ENCODE measurements around the gene EYA3.
"Not testable (repeated sequence)": the region's sequence is repeated elsewhere in the genome, so short reads cannot be mapped to it uniquely, and the experiment has no call there.

EYA3 gene

DNA sequence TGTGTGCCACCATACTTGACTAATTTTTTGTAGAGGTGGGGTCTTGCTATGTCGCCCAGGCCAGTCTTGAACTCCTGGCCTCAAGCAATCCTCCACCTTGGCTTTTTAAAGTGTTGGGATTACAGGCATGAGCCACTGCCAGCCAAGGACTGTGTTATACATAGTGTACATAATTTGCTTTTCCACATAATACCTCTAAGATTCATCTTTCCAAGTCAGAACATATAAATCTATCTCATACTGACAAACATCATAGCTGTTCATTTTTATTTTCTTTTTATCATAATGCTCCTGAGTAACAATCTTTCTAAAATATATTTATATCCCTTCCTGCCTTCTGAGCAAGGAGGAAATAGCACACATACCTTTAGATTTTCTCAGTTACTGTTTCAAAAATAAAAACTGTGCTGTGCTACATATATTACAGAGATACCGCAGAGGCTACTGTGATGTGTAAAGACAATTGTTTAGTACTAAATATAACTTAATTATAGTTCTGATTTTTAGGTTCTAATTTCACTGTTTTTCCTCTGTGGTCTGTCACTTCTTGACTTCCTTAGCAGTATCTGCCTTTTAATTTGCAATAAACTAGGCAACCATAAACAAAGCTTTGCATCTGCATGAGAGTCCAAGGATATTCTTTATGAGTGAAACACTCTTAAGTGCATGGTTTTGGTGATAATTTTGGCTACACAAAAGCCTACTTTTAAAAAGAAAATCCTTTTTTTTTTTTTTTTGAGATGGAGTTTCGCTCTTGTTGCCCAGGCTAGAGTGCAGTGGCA is 59.3 kb downstream of the EYA3 start:
- no peak for DNase-seq (ENCODE audit: low spot score)

DNA sequence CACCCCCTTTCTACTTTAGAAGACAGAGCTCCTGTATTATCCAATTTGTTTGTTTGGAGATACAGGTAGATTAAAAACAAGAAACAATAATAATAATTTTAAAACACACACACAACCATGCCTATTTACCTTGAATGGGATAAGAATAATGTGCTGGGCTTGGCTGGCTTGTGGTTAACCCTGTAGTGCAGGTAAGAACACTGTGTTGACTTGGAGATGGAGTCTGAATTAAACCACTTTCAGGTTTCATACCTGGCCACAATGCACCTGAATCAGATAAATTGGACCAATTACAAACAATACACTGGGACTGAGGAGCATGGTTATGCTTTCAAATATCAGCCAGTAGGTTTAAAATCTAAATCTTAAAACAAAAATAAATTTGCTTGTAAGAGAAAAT is 60.8 kb downstream of the EYA3 start:
- no peak for FAIRE-seq
- no peak for DNase-seq (ENCODE audit: low spot score)

More for the DNA sequence above, 59.3 kb downstream of the EYA3 start:
- no peak for FAIRE-seq

DNA sequence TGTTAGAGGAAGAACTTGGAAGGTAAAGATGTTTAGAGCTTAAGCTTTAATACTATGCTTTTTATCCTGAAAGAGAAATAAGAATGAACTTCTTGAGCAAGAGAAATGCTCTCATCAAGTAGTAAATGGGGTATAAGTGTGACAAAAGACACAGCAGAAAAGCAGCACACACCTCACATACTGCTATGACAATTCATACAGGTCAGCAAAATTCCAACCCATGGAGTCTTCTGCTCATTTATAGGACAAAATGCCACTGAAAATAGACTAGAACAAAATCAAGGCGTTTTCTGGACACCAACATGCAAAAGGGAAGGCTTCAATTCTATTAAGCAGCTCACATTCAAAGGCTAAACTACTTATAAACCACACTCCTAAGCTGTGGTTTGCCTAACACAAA is 61.2 kb downstream of the EYA3 start:
- FAIRE-seq (no peak), DNase-seq (ENCODE audit: low spot score) (no peak)

DNA sequence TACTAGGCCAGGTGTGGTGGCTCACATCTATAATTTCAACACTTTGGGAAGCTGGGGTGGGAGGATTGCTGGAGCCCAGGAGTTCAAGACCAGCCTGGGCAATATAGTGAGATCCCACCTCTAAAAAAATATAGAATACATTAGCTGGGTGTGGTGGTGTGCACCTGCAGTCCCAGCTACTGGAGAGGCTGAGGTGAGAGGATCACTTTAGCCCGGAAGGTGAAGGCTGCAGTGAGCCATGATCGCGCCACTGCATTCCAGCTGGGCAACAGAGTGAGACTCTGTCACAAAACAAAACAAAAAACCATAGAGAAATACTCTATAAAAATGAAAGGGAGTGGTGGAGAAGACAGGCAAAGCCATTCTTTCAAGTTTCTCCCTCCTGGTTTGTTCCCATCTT is 62.1 kb downstream of the EYA3 start:
- FAIRE-seq (no peak), DNase-seq (ENCODE audit: low spot score) (no peak)

DNA sequence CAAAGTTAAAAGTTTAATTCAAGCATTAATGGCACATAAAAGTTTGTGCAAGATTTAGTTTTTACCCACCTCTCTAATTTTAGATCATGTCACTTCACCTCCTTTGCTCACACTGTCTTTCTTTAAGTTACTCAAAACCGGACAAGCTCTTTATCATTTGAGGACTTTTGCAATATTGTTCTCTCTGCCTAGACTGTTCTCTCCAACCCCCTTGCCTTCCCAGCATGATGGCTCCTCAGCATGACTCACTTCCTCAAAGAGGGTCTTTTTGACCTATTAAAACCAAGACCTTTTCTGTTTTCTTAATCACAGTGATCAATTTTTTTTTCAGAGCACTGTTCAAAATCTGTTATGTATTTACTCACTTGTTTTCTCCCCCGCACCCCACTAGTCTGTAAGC is 67.3 kb downstream of the EYA3 start:
- DNase-seq (ENCODE audit: low spot score): no peak
- FAIRE-seq: no peak

DNA sequence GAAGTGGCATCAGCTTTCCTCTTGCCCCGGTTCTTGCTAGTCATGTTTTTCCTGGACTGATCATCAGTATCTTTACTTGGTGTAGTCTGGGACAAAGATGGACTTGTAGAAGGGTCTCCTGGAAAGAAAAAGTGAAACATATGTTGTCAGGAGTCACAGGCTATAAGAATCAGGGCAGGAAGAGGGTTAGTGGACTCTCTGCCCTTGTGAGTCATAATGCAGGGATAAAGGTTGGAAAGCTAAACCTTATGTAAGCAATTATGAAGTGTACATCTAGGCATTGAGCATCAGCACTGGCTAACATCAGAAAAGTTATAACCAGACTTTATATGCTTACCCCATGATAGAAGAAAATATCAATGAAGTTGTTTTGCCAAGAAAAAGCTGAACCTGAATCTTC is 77.4 kb downstream of the EYA3 start:
- DNase-seq (ENCODE audit: low spot score) (no peak), FAIRE-seq (no peak)

DNA sequence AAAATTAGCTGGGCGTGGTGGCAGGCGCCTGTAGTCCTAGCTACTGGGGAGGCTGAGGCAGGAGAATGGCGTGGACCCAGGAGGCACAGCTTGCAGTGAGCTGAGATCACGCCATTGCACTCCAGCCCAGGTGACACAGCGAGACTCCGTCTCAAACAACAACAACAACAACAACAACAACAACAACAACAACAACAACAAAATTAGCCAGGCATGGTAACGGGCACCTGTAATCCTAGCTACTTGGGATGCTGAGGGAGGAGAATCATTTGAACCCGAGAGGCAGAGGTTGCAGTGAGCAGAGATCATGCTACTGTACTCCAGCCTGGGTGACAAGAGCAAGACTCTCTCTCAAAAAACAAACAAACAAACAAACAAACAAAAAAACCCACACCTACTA is 85.3 kb downstream of the EYA3 start:
- FAIRE-seq: not testable (repeated sequence)

DNA sequence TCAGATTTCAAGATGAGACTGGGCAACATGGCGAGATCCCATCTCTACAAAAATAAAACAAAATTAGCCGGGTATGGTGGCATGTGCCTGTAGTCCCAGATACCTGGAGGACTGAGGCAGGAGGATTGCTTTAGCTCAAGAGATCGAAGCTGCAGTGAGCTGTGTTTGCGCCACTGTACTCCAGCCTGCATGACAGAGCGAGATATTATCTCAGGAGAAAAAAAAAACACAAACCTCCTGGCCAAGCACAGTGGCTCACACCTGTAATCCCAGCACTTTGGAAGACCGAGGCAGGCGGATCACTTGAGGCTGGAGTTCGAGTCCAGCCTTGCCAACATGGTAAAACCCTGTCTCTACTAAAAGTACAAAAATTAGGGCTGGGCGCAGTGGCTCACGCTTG is 85.8 kb downstream of the EYA3 start:
- FAIRE-seq (no peak), DNase-seq (ENCODE audit: low spot score) (no peak)

More for the DNA sequence above, 85.3 kb downstream of the EYA3 start:
- not testable (repeated sequence) for DNase-seq (ENCODE audit: low spot score)

DNA sequence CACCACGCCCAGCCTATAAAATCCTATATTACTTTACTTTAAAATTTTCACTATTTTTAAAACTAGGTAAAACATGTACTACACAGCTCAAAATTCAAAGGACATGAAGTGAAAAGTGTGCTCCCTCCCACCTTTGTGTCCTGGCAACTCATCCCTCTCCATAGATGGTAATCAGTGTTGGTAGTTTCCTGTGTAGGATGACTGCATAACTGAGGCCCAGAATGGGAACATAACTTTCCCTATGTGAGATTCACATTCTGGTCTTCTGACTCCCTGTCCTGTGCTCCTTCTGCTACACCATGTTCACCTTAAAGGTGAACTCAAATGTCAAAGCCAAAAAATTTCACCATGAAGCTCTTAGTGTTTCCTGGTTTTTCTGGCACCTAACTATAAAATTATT is 89.4 kb downstream of the EYA3 start:
- DNase-seq (ENCODE audit: low spot score) (no peak), FAIRE-seq (no peak)

DNA sequence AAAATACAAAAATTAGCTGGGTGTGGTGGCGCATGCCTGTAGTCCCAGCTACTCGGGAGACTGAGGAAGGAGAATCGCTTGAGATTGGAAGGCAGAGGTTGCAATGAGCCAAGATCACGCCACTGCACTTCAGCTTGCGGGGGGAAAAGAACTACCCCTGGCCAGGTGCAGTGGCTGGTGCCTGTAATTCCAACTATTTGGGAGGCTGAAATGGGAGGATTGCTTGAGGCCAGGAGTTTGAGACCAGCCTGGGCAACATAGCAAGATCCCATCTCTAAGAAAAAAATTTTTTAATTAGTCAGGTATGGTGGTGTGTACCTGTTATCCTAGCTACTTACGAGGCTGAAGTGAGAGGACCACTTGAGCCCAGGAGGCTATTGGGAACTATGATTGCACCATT is 93.9 kb downstream of the EYA3 start:
- not testable (repeated sequence) for FAIRE-seq; DNase-seq (ENCODE audit: low spot score)

DNA sequence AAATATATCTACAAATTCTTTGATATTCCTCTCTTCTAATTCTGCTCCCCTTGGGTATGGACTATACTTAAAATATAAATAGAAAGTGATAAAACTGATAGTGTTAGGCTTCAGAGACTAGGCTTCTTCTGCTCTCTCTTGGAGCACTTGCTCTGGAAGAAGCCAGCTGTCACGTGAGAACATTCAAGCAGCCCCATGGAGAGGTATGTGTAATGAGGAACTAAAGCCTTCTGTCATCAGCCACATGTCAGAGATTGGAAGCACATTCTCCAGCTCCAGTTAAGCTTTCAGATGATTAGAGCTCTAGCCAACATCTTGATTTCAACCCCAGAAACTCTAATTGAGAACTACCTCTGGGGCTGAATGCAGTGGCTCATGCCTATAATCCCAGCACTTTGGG is 94.3 kb downstream of the EYA3 start:
- FAIRE-seq (no peak), DNase-seq (ENCODE audit: low spot score) (no peak)

DNA sequence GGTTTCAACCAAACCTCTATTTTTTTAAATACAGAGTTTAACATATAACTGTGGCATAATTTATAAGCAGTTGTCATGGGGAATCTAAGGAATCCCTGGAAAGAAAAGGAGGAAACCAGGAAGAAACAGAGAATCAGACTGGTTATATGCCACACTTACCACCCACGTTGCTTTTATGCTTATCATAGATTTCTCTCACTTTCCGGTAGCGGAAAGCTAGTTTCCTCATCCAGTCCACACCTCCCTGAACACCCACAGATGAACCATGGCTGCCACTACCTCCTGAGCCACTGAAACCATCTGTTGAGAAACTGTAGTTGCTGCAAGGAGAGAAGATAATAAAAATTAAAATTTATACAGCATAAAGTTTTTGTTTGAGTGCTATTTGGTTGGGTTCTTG is 95.2 kb downstream of the EYA3 start:
- FAIRE-seq (no peak), DNase-seq (ENCODE audit: low spot score) (no peak)

DNA sequence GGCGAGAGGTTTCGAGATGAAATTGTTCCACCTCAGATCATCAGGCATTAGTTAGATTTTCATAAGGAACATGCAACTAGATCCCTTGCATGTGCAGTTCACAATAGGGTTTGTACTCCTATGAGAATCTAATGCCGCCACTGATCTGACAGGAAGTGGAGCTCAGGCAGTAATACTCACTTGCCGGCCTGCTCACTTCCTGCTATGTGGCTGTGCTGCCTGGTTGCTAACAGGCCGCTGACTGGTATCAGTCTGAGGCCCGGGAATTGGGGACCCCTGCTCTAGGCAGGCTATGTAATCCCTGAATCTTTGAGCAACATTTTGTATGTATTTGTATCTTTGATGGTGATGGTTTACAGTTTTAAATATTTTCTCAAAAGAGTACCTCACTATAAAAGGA is 96.1 kb downstream of the EYA3 start:
- DNase-seq (ENCODE audit: low spot score) (no peak), FAIRE-seq (no peak)

DNA sequence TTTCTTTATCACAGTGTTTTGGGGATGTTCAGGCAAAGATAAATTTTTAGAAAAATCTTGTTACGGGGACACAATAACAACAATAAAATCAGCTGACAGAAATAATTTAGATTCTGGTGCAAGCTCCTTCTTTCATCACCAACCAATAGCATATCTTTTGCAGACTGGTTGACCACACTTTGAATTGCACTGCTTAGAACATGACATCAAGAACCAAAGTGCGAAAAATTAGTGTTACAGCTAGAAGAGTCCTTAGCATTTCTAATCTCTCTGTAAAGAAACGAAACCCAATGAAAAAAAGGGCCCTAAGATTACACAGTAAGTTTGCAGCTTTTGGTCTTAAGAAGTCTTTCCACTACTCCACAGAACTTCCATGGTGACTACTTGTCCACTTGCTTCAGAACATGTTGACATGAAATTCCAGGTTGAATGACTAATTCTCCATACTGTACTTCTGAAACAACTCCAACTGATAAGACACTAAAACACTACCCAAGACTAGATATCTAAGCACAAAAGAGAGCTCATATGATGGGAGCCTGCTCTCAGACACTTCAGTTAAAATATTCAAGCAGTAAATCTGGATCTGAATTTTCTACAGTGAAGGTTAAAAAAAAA is 97.4 kb downstream of the EYA3 start:
- DNase-seq (ENCODE audit: low spot score) (no peak), FAIRE-seq (no peak)

DNA sequence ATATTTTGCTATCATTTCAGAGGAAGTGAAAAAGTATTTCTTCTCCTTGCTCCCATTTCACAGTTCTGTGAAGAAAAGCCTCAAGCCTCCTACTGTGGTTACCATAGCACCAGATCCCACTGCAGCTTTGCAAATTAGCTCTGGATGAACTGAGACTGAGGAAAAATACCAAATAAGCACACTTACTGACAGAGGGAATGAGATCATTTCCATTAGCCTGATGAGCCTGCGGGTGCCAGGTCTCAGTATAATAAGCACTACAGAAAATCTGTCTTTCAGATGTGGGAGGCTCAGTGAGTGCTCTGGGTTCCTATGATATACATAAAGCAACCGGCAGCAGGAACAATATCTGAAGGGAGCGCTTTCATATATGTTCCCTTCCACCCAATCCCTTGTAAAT is 107.3 kb downstream of the EYA3 start:
- no peak for DNase-seq (ENCODE audit: low spot score)
- no peak for FAIRE-seq

DNA sequence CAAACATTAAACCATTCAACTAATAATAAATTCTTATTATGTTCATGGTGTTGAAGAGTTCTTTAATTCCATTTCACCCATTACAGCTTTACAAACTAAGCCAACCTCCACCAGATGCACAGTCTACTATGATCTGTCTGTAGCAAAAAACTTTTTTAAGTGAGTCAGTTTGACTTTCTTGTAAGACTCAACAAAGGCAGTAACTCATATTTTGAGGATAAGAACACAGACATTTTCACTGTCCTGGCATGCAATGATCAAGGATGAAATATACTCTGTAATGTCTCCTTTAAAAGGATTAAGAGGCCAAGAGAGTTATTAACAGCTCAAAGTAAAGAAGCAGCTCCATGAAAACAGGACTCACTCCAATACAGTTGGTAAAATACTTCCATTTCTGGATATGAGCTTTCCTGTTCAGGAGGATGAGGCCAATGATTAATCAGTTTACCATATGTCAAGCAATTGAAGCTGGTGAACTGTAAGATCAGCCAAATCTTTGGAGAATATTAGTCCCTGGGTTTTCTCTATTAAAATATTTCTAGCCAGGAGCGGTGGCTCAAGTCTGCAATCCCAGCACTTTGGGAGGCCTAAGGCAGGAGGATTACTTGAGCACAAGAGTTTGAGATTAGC is 108.1 kb downstream of the EYA3 start:
- FAIRE-seq (no peak), DNase-seq (ENCODE audit: low spot score) (no peak)

DNA sequence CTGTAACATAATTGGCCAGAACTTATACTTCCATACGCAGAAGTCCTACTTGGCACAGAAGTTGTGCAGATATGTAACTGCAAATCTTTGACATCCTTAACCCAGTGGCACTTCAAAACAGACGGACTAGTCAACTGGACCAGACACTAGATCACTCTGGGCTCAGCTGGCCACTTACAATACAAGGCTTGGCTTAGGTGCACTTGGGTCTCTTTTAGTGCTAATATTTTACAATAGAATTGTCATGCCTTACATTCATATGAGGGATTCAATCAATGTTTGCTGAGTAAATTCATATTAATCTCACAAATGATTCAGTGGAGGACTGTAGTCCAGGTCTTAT is 108.6 kb downstream of the EYA3 start:
- FAIRE-seq: no peak

DNA sequence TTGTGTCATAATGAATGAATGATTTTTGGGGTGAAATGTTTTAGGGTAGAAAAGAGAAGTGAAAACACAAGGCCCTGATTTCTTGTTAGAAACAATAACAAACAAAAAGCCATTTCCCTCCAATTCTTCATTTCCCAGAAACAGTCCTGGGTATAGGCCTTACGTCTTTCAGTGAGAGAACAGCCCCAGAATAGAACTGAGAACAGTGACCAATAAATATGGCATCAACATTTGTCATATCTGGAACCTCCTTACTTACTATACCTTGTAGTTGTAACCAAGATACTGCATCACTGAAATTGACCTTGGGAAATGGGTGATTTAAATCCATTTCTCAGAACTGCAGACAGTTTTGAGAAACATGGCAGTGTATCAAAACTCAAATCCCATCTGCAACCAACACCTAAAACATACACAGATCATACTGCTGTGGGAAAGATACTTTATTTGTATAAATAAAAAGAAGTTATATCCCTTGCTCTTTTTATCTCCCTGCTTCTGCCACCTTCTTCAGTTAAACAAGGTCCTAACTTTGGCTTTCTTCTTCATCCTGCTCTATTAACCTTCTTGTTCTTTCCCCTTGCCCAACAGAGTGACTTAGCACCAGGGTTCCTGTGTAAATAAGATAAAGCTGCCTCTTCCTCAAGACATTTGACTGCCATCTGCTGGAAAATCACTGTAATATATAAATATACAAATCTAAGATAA is 109.1 kb downstream of the EYA3 start:
- FAIRE-seq: no peak

More for the DNA sequence above, 108.6 kb downstream of the EYA3 start:
- DNase-seq (ENCODE audit: low spot score): no peak

DNA sequence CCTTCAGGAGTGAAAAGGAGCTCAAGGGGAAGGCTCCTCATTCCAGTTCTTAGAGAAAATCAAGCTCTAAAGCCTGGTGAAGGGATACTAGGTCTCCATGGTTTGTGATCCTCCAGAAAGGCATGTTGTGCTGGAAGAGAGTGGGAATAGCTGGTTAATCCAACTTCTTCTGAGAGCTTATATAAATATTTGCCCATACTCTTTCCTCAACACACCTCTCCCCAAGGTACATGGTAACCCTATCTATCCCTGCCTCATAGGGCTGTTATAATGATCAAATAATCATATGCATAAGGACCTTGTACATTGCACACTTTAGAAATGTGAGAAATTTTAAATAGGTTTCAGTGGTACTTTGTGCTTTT is 114.0 kb downstream of the EYA3 start:
- FAIRE-seq: no peak
- DNase-seq (ENCODE audit: low spot score): no peak

More for the DNA sequence above, 109.1 kb downstream of the EYA3 start:
- no peak for DNase-seq (ENCODE audit: low spot score)

DNA sequence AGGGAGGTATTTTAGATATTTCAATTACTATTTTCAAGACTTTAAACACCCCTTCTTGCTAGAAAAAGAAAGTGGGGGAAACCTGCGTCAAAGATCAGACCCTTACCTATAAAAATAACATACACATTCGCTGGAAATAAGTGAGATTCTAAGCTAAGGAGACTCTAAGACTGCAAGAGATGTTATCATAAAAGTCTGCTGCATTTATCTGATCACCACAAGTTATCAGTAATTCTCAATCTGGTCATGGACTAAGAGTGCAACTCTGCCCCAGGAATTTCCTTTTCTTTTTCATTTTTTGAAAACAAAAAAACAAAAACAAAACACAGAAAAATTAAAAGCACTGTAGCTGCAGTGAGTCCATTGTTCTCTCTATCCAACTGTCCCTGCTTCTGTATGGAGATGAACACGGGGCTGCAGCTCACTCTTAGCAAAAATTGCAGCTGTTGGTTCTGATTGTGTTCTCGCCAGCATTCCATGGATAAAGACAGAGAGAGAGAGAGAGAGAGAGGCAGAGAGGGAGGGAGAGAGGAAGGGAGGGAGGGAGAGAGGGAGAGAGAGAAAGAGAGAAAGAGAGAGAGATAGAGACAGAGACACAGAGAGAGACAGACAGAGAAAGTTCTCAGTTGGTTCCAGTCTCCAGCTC is 114.5 kb downstream of the EYA3 start:
- DNase-seq (ENCODE audit: low spot score): no peak
- FAIRE-seq: no peak

DNA sequence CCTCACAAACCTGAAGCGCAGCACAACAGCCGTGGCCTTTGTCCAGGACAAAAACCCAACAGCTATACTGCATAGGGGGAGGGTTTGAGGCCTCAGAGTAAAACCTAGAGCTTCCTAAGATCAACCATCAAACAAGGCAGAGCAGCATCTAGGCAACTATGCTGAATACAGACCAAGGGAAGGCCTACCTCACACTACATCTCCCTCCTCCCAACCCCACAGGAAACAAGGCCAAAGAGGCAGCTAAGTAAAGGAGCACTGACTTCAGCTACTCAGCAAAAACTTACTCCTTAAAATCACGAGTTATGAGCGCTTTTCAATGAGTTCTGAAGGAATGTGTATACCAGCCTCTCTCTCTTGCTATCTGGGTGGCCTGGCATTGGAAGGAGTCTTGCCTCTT is 116.3 kb downstream of the EYA3 start:
- no peak for DNase-seq (ENCODE audit: low spot score)
- FAIRE-seq: no peak

DNA sequence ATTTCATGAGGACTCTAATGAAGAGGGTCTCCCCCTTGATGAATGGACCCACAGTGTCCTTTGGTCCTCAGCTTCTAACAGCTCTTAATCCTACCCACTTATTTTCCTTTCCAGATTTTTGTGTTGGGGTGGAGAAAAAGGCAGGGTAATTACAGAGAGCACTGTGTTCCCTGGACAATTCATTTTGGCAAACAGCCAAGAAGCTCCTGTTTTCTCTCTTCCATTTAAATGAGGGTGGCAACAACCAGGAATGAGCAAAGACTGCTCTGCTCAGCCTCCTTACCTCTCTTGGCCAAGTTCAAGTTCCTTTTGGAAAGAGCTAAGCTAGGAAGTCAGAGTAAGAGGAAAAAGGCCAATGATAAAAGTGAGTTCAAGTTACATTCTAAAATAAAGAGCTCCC is 116.7 kb downstream of the EYA3 start:
- DNase-seq (ENCODE audit: low spot score): no peak
- no peak for FAIRE-seq

Measured in urothelium cell line (cell line).